Activated naive CD4-positive, alpha-beta T cell treated with anti-CD3 and anti-CD28 coated beads, Interleukin-2, amount 50 U/mL, for 24 hours (primary cell): ENCODE measurements around the gene CRTC2.
"Not testable (repeated sequence)": the region's sequence is repeated elsewhere in the genome, so short reads cannot be mapped to it uniquely, and the experiment has no call there.

Source experiments
- H3K27ac Mint-ChIP-seq: one replicate; pipeline ENCODE4 v1.8.0; 2021; ENCODE audit warnings: mild to moderate bottlenecking, mixed read lengths
- H3K27me3 Mint-ChIP-seq: one replicate; pipeline ENCODE4 v1.8.0; 2021; ENCODE audit warnings: mixed read lengths
- H3K36me3 Mint-ChIP-seq: one replicate; pipeline ENCODE4 v1.8.0; 2021; ENCODE audit warnings: mixed read lengths
- H3K4me1 Mint-ChIP-seq: one replicate; pipeline ENCODE4 v1.8.0; 2021; ENCODE audit warnings: mixed read lengths
- H3K4me3 Mint-ChIP-seq: one replicate; pipeline ENCODE4 v1.8.0; 2021; ENCODE audit warnings: mild to moderate bottlenecking, mixed read lengths
- H3K9me3 Mint-ChIP-seq: one replicate; pipeline ENCODE4 v1.8.0; 2021; ENCODE audit warnings: mixed read lengths

Gene CRTC2

GRCh38 chr1:153981735-153982134 is 23.3 kb upstream of the CRTC2 start:
- peaks cover 36% of the 10 kb centered on the region for H3K4me1 Mint-ChIP-seq
- not testable (repeated sequence) for H3K36me3 Mint-ChIP-seq, H3K27ac Mint-ChIP-seq, H3K4me3 Mint-ChIP-seq, H3K27me3 Mint-ChIP-seq, H3K9me3 Mint-ChIP-seq

- peaks cover 35% of the 10 kb centered on the region for H3K4me1 Mint-ChIP-seq
- H3K9me3 Mint-ChIP-seq, H3K27me3 Mint-ChIP-seq, H3K27ac Mint-ChIP-seq: not testable (repeated sequence)
- H3K4me3 Mint-ChIP-seq, result peak overlapping the region; percentile 97
- H3K36me3 Mint-ChIP-seq, result peaks cover 13% of the 10 kb centered on the region
These were observed 20.7 kb upstream of the CRTC2 start for GRCh38 chr1:153979091-153979490.

- peaks cover 37% of the 10 kb centered on the region for H3K4me1 Mint-ChIP-seq
- H3K27me3 Mint-ChIP-seq, result no peaks in the 10 kb centered on the region
- no peaks in the 10 kb centered on the region for H3K9me3 Mint-ChIP-seq
- peaks cover 13% of the 10 kb centered on the region for H3K36me3 Mint-ChIP-seq
- peak overlapping the region; percentile 97 for H3K4me3 Mint-ChIP-seq
- H3K27ac Mint-ChIP-seq, result peak overlapping the region; percentile 95
These were observed 20.0 kb upstream of the CRTC2 start for GRCh38 chr1:153978274-153978909.

GRCh38 chr1:153977250-153978240 is 19.1 kb upstream of the CRTC2 start, which contains the start of gene JTB:
Gene JTB (minus strand): TSS chr1:153977674. CDS start chr1:153977252, 422 bp downstream.
- H3K4me1 Mint-ChIP-seq, result peaks cover 39% of the 10 kb centered on the region
- peak within 1 kb of the TSS; percentile 97 for H3K4me3 Mint-ChIP-seq
- H3K27me3 Mint-ChIP-seq, result no peaks in the 10 kb centered on the region
- H3K9me3 Mint-ChIP-seq, result no peaks in the 10 kb centered on the region
- H3K27ac Mint-ChIP-seq, result peak within 1 kb of the TSS; percentile 96
- peaks cover 16% of the 10 kb centered on the region for H3K36me3 Mint-ChIP-seq

- H3K27ac Mint-ChIP-seq, result peak overlapping the region; percentile 96
These were observed 18.4 kb upstream of the CRTC2 start for GRCh38 chr1:153976819-153977249.

GRCh38 chr1:153973525-153973924 is 15.1 kb upstream of the CRTC2 start:
- no peak overlapping the region for H3K4me3 Mint-ChIP-seq
- H3K4me1 Mint-ChIP-seq, result peaks cover 45% of the 10 kb centered on the region
- peaks cover 17% of the 10 kb centered on the region for H3K36me3 Mint-ChIP-seq
- no peaks in the 10 kb centered on the region for H3K27me3 Mint-ChIP-seq
- no peaks in the 10 kb centered on the region for H3K9me3 Mint-ChIP-seq
- H3K27ac Mint-ChIP-seq, result peak overlapping the region; percentile 73

More at GRCh38 chr1:153976819-153977249, 18.4 kb upstream of the CRTC2 start:
- Mint-ChIP-seq H3K4me1 (peaks cover 46% of the 10 kb centered on the region), H3K4me3 (peak overlapping the region; percentile 97), H3K27me3 (no peaks in the 10 kb centered on the region), H3K9me3 (no peaks in the 10 kb centered on the region), H3K36me3 (peaks cover 17% of the 10 kb centered on the region)

GRCh38 chr1:153973071-153973470 is 14.7 kb upstream of the CRTC2 start:
- Mint-ChIP-seq H3K4me1 (peaks cover 41% of the 10 kb centered on the region), H3K27ac (peak overlapping the region; percentile 73), H3K27me3 (no peaks in the 10 kb centered on the region), H3K9me3 (no peaks in the 10 kb centered on the region), H3K36me3 (peaks cover 17% of the 10 kb centered on the region), H3K4me3 (no peak overlapping the region)

- peaks cover 8% of the 10 kb centered on the region for H3K36me3 Mint-ChIP-seq
- no peak overlapping the region for H3K4me3 Mint-ChIP-seq
- H3K27ac Mint-ChIP-seq, result no peak overlapping the region
These were observed 11.9 kb upstream of the CRTC2 start for GRCh38 chr1:153970346-153970745.

GRCh38 chr1:153968972-153969371 is 10.6 kb upstream of the CRTC2 start:
- Mint-ChIP-seq H3K9me3 (no peaks in the 10 kb centered on the region), H3K27ac (peak overlapping the region; percentile 66)

More at GRCh38 chr1:153970346-153970745, 11.9 kb upstream of the CRTC2 start:
- no peaks in the 10 kb centered on the region for H3K27me3 Mint-ChIP-seq
- no peaks in the 10 kb centered on the region for H3K9me3 Mint-ChIP-seq
- H3K4me1 Mint-ChIP-seq, result peaks cover 45% of the 10 kb centered on the region

GRCh38 chr1:153968408-153968807 is 10.0 kb upstream of the CRTC2 start:
- Mint-ChIP-seq H3K36me3 (peaks cover 4% of the 10 kb centered on the region), H3K4me1 (peaks cover 46% of the 10 kb centered on the region), H3K4me3 (peak overlapping the region; percentile 92), H3K27me3 (no peaks in the 10 kb centered on the region), H3K27ac (no peak overlapping the region), H3K9me3 (no peaks in the 10 kb centered on the region)

More at GRCh38 chr1:153968972-153969371, 10.6 kb upstream of the CRTC2 start:
- Mint-ChIP-seq H3K36me3 (peaks cover 4% of the 10 kb centered on the region), H3K4me1 (peaks cover 41% of the 10 kb centered on the region), H3K27me3 (no peaks in the 10 kb centered on the region), H3K4me3 (peak overlapping the region; percentile 32)

GRCh38 chr1:153968000-153968363 is 9.6 kb upstream of the CRTC2 start:
- H3K9me3 Mint-ChIP-seq, result no peaks in the 10 kb centered on the region
- H3K4me1 Mint-ChIP-seq, result peaks cover 48% of the 10 kb centered on the region
- H3K27ac Mint-ChIP-seq, result peak overlapping the region; percentile 91

GRCh38 chr1:153967107-153967999 is 8.9 kb upstream of the CRTC2 start, which contains the start of gene CREB3L4:
Gene CREB3L4 (plus strand): TSS chr1:153967902. CDS start chr1:153968526, 624 bp downstream.
- Mint-ChIP-seq H3K27me3 (no peaks in the 10 kb centered on the region), H3K4me1 (peaks cover 50% of the 10 kb centered on the region), H3K27ac (peak within 1 kb of the TSS; percentile 91), H3K4me3 (peak within 1 kb of the TSS; percentile 92), H3K36me3 (peaks cover under 1% of the 10 kb centered on the region), H3K9me3 (no peaks in the 10 kb centered on the region)

More at GRCh38 chr1:153968000-153968363, 9.6 kb upstream of the CRTC2 start:
- no peaks in the 10 kb centered on the region for H3K27me3 Mint-ChIP-seq
- peaks cover 4% of the 10 kb centered on the region for H3K36me3 Mint-ChIP-seq
- H3K4me3 Mint-ChIP-seq, result peak overlapping the region; percentile 92

- no peaks in the 10 kb centered on the region for H3K27me3 Mint-ChIP-seq
- peaks cover 1% of the 10 kb centered on the region for H3K36me3 Mint-ChIP-seq
- peak overlapping the region; percentile 93 for H3K4me3 Mint-ChIP-seq
- H3K27ac Mint-ChIP-seq, result peak overlapping the region; percentile 93
- H3K9me3 Mint-ChIP-seq, result no peaks in the 10 kb centered on the region
- peaks cover 52% of the 10 kb centered on the region for H3K4me1 Mint-ChIP-seq
These were observed 5.5 kb upstream of the CRTC2 start for GRCh38 chr1:153963850-153964331.

- H3K9me3 Mint-ChIP-seq, result no peaks in the 10 kb centered on the region
- peaks cover 56% of the 10 kb centered on the region for H3K4me1 Mint-ChIP-seq
- peak within 1 kb of the TSS; percentile 93 for H3K4me3 Mint-ChIP-seq
- H3K27me3 Mint-ChIP-seq, result no peaks in the 10 kb centered on the region
- peaks cover 1% of the 10 kb centered on the region for H3K36me3 Mint-ChIP-seq
- H3K27ac Mint-ChIP-seq, result peak within 1 kb of the TSS; percentile 93
These were observed 4.8 kb upstream of the CRTC2 start, which contains the start of gene SLC39A1 for GRCh38 chr1:153963030-153963849. Gene SLC39A1 (minus strand): TSS chr1:153963537. CDS start chr1:153962715, 822 bp downstream.
